Activated effector memory CD4-positive, alpha-beta T cell treated with Interleukin-2 at 50 U/mL for 16 hours (primary cell): Measurements from ENCODE around the gene TGOLN2.
"Not testable (repeated sequence)": the region's sequence is repeated elsewhere in the genome, so short reads cannot be mapped to it uniquely, and the experiment has no call there.

Source experiments
- DNase-seq: peaks from one replicate; pipeline ENCODE4 v3.0.0-alpha.2; 2020

TGOLN2 gene

DNA sequence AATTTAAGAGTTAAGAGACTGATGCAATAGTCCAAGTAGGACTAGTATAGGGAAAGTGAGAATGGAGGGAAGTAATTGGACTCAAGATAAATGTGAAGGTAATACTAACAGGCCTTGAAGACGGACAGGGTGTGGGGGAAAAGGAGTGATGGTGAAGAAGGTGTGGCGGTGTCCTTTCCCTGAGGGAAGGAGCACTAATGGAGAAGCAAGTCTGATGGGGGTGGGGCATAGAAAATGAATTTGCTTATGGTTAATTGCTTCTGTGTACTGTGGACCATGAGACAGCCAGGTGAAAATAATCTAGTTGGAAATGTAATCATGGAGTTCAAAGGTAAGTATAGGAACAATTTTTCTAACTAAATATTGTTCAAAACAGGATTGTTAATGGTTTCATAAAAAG is 7.1 kb upstream of the TGOLN2 start:
- no peak for DNase-seq

DNA sequence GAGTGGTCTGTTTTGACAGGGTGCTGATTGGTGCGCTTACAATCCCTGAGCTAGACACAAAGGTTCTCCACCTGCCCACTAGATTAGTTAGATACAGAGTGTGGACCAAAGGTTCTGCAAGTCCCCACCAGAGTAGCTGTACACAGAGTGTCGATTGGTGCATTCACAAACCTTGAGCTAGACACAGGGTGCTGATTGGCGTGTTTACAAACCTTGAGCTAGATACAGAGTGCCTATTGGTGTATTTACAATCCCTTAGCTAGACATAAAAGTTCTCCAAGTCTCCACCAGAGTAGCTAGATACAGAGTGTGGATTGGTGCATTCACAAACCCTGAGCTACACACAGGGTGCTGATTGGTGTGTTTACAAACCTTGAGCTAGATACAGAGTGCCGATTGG is 6.1 kb upstream of the TGOLN2 start:
- not testable (repeated sequence) for DNase-seq

DNA sequence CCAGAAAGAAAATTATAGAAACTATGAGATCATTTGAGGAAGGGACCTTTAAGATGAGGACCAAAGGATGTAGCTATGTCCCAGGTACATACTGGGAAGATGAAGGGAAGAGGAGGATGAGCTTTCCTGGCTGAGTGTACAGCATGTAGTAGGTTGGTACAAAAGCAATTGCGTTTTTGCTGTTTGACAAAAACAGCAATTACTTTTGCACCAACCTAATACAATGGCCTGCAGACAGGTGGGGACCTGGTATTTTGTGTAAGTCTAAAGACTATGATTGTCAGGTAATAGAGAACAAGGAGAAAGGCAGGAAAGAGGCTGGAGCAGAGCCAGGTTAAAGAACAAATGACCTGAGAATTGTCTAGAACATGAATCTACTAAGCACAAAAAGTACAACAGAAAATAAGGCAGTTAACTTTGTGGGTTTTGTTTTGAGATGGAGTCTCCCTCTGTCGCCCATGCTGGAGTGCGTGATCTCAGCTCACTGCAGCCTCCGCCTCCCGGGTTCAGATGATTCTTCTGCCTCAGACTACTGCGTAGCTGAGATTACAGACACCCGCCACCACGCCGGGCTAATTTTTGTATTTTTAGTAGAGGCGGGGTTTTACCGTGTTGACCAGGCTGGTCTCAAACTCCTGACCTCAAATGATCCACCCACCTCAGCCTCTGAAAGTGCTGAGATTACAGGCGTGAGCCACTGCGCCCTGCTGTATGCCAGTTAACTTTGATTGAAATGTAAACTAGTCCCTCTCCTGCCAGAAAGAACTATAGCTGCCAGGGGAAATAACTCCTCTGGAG is 3.2 kb upstream of the TGOLN2 start:
- no peak for DNase-seq

- not testable (repeated sequence) for DNase-seq
Observed at GRCh38 chr2:85329701-85330100, 1.9 kb upstream of the TGOLN2 start.

GRCh38 chr2:85329181-85329651 is 1.4 kb upstream of the TGOLN2 start:
- DNase-seq = no peak

GRCh38 chr2:85327160-85327821 is 498 bp downstream of the TGOLN2 start:
- peak; percentile 50 for DNase-seq

DNA sequence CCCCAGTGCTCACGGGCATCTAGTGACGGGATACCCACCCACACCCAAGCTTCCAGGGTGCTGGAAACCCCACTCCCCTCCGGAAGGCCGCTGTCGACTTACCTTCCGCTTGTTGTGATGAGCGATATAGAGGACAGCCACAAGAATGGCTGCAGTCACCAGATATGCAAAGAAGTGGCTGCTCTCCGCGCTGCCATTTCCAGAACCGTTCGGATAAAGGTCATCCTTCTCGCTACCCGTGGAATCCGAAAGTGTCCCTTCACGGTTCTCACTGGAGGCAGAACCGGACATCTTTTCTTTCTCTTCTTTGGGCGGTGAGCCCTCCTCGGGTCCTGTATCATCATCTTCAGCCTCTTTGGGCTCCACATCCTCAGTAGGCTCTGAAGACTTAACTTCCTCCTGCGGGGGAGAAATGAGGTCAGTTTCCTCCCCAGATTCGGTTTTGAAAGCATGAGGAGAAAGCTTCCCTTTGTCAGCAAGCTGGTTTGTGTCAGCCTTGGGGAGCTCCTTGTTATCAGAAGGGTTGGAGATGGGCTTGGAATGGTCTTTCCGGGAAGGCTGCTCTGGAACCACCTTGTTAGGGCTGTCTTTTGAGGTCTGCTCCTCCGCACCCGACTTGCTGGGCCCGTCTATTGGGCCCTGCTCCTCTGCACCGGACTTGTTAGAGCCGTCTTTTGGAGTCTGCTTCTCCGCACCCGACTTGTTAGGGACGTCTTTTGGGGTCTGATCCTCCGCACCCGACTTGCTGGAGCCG is 1.2 kb downstream of the TGOLN2 start:
- DNase-seq = peak; percentile 25

- no peak for DNase-seq
Observed at GRCh38 chr2:85325466-85325811, 2.4 kb downstream of the TGOLN2 start.

GRCh38 chr2:85324639-85325465 is 2.9 kb downstream of the TGOLN2 start:
- DNase-seq = no peak

GRCh38 chr2:85323988-85324367 is 3.8 kb downstream of the TGOLN2 start:
- DNase-seq = not testable (repeated sequence)

- no peak for DNase-seq
Observed at GRCh38 chr2:85323351-85323987, 4.3 kb downstream of the TGOLN2 start.

GRCh38 chr2:85319796-85320195 is 8.0 kb downstream of the TGOLN2 start:
- DNase-seq = no peak

DNA sequence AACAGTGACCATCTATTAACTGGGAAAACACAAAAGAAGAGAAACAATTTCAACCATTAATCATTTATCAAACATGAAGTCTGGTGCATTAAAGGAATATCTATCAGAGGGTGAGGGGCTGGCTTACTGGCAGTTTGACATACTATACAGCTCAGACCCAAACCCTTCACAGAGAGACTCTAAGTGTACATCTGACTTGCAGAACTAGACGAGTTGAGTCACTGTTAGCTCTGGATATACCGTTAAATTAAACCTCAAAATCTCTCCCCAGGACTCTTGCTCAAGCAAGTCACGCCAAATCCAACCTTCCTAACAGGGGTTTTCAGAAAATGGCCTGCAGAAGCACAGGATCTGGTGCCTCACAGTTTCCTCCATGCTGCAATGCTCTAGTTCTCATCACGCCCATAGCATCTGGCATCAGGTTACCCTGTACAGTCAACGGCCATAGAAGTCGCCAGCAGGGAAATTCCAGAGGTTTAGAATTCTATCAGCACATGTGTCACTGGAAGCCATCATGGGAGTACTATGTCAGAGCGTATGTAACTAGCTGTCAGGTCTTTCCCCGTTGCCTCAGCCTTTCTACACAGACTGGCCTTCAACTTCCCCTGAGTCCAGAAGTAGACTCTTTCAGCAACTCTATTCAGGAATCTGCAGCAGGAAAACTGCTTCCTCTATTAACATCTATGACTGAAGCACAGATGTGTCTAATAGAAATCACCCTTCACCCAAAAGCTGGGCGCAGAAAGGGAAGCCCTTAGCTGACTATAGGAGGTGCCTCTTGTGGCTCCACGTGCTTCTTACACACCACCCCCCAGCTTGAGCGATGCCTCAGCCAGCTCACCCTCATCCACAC is 9.3 kb downstream of the TGOLN2 start:
- no peak for DNase-seq

GRCh38 chr2:85315921-85316320 is 11.9 kb downstream of the TGOLN2 start:
- DNase-seq = not testable (repeated sequence)

DNA sequence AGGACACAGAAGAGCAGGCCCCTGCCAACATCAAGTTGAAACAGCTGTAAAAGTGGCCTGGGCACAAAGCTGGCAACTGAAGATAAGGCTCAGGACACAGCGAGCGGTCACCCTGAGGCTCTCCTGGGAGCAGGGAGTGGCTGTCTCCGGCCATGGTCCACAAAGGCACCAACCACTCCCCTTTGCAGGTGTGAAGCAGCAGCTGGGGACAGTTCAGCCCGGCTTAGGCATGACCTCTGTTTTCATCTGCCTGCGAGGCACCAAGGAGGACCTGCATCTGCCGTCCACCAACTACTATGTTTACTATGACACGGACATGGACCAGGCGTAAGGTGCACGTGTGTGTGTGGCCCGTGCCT is 12.9 kb downstream of the TGOLN2 start:
- DNase-seq = no peak

GRCh38 chr2:85312404-85312803 is 15.4 kb downstream of the TGOLN2 start:
- no peak for DNase-seq

DNA sequence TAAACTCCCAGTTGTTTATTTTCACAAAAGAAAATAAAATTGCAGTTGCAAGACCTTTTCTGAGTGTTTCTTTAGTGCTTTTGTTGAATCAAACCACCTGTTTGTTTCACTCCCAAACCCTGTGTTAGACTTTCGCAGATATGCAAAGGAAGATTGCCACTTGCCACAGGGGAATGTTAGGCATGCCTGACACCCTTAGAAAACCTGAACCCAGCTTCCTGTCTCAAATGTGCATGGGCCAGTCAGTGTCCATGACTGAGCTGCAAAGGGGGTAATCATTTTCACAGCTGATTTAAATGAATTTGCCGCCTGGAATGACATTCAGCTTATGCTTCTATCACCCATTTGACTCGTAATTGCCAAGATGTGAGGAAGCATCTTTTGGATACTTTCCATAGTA is 17.5 kb downstream of the TGOLN2 start:
- DNase-seq = no peak

GRCh38 chr2:85309699-85310321 is 18.0 kb downstream of the TGOLN2 start:
- no peak for DNase-seq

- DNase-seq = no peak
Observed at GRCh38 chr2:85308896-85309555, 18.8 kb downstream of the TGOLN2 start.

GRCh38 chr2:85308201-85308600 is 19.6 kb downstream of the TGOLN2 start:
- DNase-seq = no peak
